Erythroblast (primary cell): Measurements from ENCODE around the gene PSMG3.

ENCODE experiments used
- GATA1 ChIP-seq: IDR thresholded peaks from 2 replicates; pipeline ENCODE4 v1.6.1; 2011; ENCODE audit warnings: low read depth, mild to moderate bottlenecking, control low read depth, low read length, moderate library complexity
- POLR2A ChIP-seq: IDR thresholded peaks from 2 replicates; pipeline ENCODE4 v1.6.1; 2011; ENCODE audit warnings: mild to moderate bottlenecking, low read length

DNA sequence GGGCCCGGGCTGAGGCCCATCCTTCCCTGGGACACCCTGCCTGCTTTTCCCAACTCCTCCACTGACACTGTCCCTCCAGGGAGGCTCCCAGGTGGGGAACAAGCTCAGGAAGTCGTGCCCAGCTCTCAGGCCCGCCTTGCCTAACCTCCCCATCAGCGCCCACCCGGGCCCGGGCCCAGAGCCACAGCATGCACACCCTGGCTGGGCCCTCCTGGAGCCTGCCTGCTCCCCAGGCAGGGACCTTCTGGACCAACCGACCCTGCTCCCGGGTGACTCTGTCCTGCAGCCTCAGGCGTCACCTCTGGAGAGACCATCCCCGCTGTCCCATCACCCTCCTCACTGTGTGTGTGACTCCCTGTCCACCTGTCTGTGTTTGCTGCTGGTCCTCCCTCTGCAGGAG, 12.1 kb downstream of the PSMG3 start:
- TF ChIP-seq GATA1 (no peak), POLR2A (no peak)
